Mononuclear cell (primary cell): ENCODE data around the gene SLC39A3. TPM values are rescaled to one million over a fixed set of nuclear protein-coding genes. Genes with fewer than 3 reads are reported as not detected.

ENCODE experiments used
- H3K27me3 ChIP-seq: 2 replicates; pipeline ENCODE4 v1.6.0; 2011; ENCODE audit warnings: low read length, control low read depth; ENCODE audit not compliant: insufficient read depth
- H3K4me1 ChIP-seq: 2 replicates; pipeline ENCODE4 v1.5.1; 2011; ENCODE audit warnings: mild to moderate bottlenecking, low read length, control low read depth; ENCODE audit not compliant: insufficient read depth
- H3K4me3 ChIP-seq: 2 replicates; pipeline ENCODE4 v1.5.1; 2011; ENCODE audit warnings: mild to moderate bottlenecking, low read length, moderate library complexity
- H3K9me3 ChIP-seq: 2 replicates; pipeline ENCODE4 v1.5.1; 2011; ENCODE audit warnings: low read depth, mild to moderate bottlenecking, control low read depth, low read length
- total RNA-seq: library from RNA; depleted of rRNA; stranded (reverse); fragments of >200 nt; gene quantifications from one replicate; pipeline ENCODE4 v1.2.3, GENCODE V29; 2012

Gene SLC39A3
- total RNA-seq, 1 donor: 11.5 TPM

GRCh38 chr19:2736550-2737190, 3.1 kb downstream of the SLC39A3 start:
- no peak overlapping the region for H3K4me3 ChIP-seq
- peaks cover 32% of the 10 kb centered on the region for H3K4me1 ChIP-seq
- no peaks in the 10 kb centered on the region for H3K27me3 ChIP-seq
- H3K9me3 ChIP-seq: no peaks in the 10 kb centered on the region

GRCh38 chr19:2735374-2735773, 4.4 kb downstream of the SLC39A3 start:
- Histone ChIP-seq H3K9me3 (no peaks in the 10 kb centered on the region), H3K4me3 (no peak overlapping the region), H3K27me3 (no peaks in the 10 kb centered on the region), H3K4me1 (peaks cover 32% of the 10 kb centered on the region)

GRCh38 chr19:2734589-2735288, 5.1 kb downstream of the SLC39A3 start:
- Histone ChIP-seq H3K4me1 (peaks cover 32% of the 10 kb centered on the region), H3K4me3 (no peak overlapping the region), H3K9me3 (no peaks in the 10 kb centered on the region), H3K27me3 (no peaks in the 10 kb centered on the region)

- Histone ChIP-seq H3K4me1 (peaks cover 27% of the 10 kb centered on the region), H3K27me3 (no peaks in the 10 kb centered on the region), H3K4me3 (no peak overlapping the region), H3K9me3 (no peaks in the 10 kb centered on the region)
Observed at GRCh38 chr19:2733930-2734588, 5.8 kb downstream of the SLC39A3 start.

- no peak overlapping the region for H3K4me3 ChIP-seq
- H3K4me1 ChIP-seq: peaks cover 15% of the 10 kb centered on the region
- no peaks in the 10 kb centered on the region for H3K9me3 ChIP-seq
- H3K27me3 ChIP-seq: no peaks in the 10 kb centered on the region
Observed at GRCh38 chr19:2732883-2733282, 6.9 kb downstream of the SLC39A3 start.

GRCh38 chr19:2732157-2732725, 7.6 kb downstream of the SLC39A3 start:
- H3K27me3 ChIP-seq: no peaks in the 10 kb centered on the region
- H3K4me1 ChIP-seq: peaks cover 9% of the 10 kb centered on the region
- no peaks in the 10 kb centered on the region for H3K9me3 ChIP-seq
- H3K4me3 ChIP-seq: no peak overlapping the region

- H3K4me3 ChIP-seq: no peak overlapping the region
- H3K9me3 ChIP-seq: no peaks in the 10 kb centered on the region
- H3K27me3 ChIP-seq: no peaks in the 10 kb centered on the region
- H3K4me1 ChIP-seq: peaks cover under 1% of the 10 kb centered on the region
Observed at GRCh38 chr19:2731181-2731995, 8.4 kb downstream of the SLC39A3 start.

- no peaks in the 10 kb centered on the region for H3K27me3 ChIP-seq
- no peaks in the 10 kb centered on the region for H3K4me1 ChIP-seq
- no peak overlapping the region for H3K4me3 ChIP-seq
- no peaks in the 10 kb centered on the region for H3K9me3 ChIP-seq
Observed at GRCh38 chr19:2729943-2730818, 9.6 kb downstream of the SLC39A3 start.

GRCh38 chr19:2728783-2729387, 10.9 kb downstream of the SLC39A3 start:
- Histone ChIP-seq H3K4me1 (no peaks in the 10 kb centered on the region), H3K9me3 (no peaks in the 10 kb centered on the region), H3K4me3 (no peak overlapping the region), H3K27me3 (no peaks in the 10 kb centered on the region)

- no peaks in the 10 kb centered on the region for H3K9me3 ChIP-seq
- H3K27me3 ChIP-seq: no peaks in the 10 kb centered on the region
- no peaks in the 10 kb centered on the region for H3K4me1 ChIP-seq
- no peak overlapping the region for H3K4me3 ChIP-seq
Observed at GRCh38 chr19:2727640-2727944, 12.2 kb downstream of the SLC39A3 start.

- Histone ChIP-seq H3K9me3 (no peaks in the 10 kb centered on the region), H3K4me3 (no peak overlapping the region), H3K4me1 (no peaks in the 10 kb centered on the region), H3K27me3 (peaks cover 1% of the 10 kb centered on the region)
Observed at GRCh38 chr19:2726904-2727639, 12.7 kb downstream of the SLC39A3 start.

GRCh38 chr19:2726160-2726855, 13.5 kb downstream of the SLC39A3 start:
- H3K4me1 ChIP-seq: no peaks in the 10 kb centered on the region
- peaks cover 4% of the 10 kb centered on the region for H3K27me3 ChIP-seq
- H3K4me3 ChIP-seq: no peak overlapping the region
- no peaks in the 10 kb centered on the region for H3K9me3 ChIP-seq

- no peak overlapping the region for H3K4me3 ChIP-seq
- no peaks in the 10 kb centered on the region for H3K9me3 ChIP-seq
- peaks cover 11% of the 10 kb centered on the region for H3K4me1 ChIP-seq
- H3K27me3 ChIP-seq: peaks cover 4% of the 10 kb centered on the region
Observed at GRCh38 chr19:2724148-2724557, 15.7 kb downstream of the SLC39A3 start.
